IMR-90 (cell line): ENCODE data around the gene CHST3. TPM values are rescaled to one million over a fixed set of nuclear protein-coding genes. Genes with fewer than 3 reads are reported as not detected.

ENCODE experiments used
- ATAC-seq: fragments of 200-7000 bp; cut with Tn5 transposase; 2 replicates; pipeline ENCODE4 v1.9.1; 2020; ENCODE audit warnings: low read depth, mild to moderate bottlenecking, moderate library complexity
- BruUV-seq: library from RNA; stranded (reverse); fragments of 400-500 nt; replicated peaks from 2 replicates; lab custom pipeline; 2021; lab: Mats Ljungman, UMichigan
- CTCF ChIA-PET: fragments of 300-600 bp; formaldehyde crosslinking; extraction: SDS; loops from one replicate; lab custom pipeline; 2021; ENCODE audit warnings: antibody characterized with exemption; lab: Yijun Ruan, JAX
- POLR2A ChIA-PET: fragments of 300-600 bp; sonication (Branson Sonifier 250); formaldehyde crosslinking; loops from one replicate; lab custom pipeline; 2022; ENCODE audit warnings: antibody characterized with exemption; ENCODE audit not compliant: unreplicated experiment; lab: Charles Lee
- DNase-seq: peaks from one replicate; pipeline ENCODE4 v3.0.0; 2013
- H2AFZ ChIP-seq: replicated peaks from 2 replicates; pipeline ENCODE3; 2013; ENCODE audit warnings: low read length, mild to moderate bottlenecking; ENCODE audit not compliant: poor library complexity
- H2AK5ac ChIP-seq: 2 replicates; pipeline ENCODE4 v1.6.1; 2013; ENCODE audit warnings: low read depth, low read length, inconsistent platforms
- H2AK9ac ChIP-seq: replicated peaks from 2 replicates; pipeline ENCODE3; 2013; ENCODE audit warnings: mild to moderate bottlenecking, low read depth, low read length, moderate library complexity; ENCODE audit not compliant: poor library complexity
- H2BK120ac ChIP-seq: 2 replicates; pipeline ENCODE4 v1.6.1; 2013; ENCODE audit warnings: low read depth, low read length, inconsistent platforms
- H2BK15ac ChIP-seq: 3 replicates; pipeline ENCODE4 v1.6.1; 2013; ENCODE audit warnings: low read depth, low read length, inconsistent platforms
- H2BK20ac ChIP-seq: 2 replicates; pipeline ENCODE4 v1.6.1; 2013; ENCODE audit warnings: low read depth, mild to moderate bottlenecking, inconsistent platforms, low read length, moderate library complexity
- H2BK5ac ChIP-seq: 2 replicates; pipeline ENCODE4 v1.6.1; 2013; ENCODE audit warnings: mild to moderate bottlenecking, low read depth, low read length, inconsistent platforms; ENCODE audit not compliant: poor library complexity, severe bottlenecking
- H3K14ac ChIP-seq: replicated peaks from 2 replicates; pipeline ENCODE4 v1.6.1; 2013; ENCODE audit warnings: low read depth, low read length, inconsistent platforms
- H3K18ac ChIP-seq: 2 replicates; pipeline ENCODE4 v1.6.1; 2013; ENCODE audit warnings: low read depth, low read length, control low read depth
- H3K23ac ChIP-seq: 2 replicates; pipeline ENCODE4 v1.6.1; 2013; ENCODE audit warnings: low read depth, low read length, inconsistent platforms
- H3K27ac ChIP-seq: 2 replicates; pipeline ENCODE4 v1.5.1; 2013; ENCODE audit warnings: mild to moderate bottlenecking, control low read depth, low read length; ENCODE audit not compliant: insufficient read depth
- H3K27me3 ChIP-seq: 2 replicates; pipeline ENCODE4 v1.6.1; 2013; ENCODE audit warnings: low read length; ENCODE audit not compliant: control insufficient read depth, insufficient read depth
- H3K36me3 ChIP-seq: 2 replicates; pipeline ENCODE4 v1.6.1; 2013; ENCODE audit warnings: low read length, mixed read lengths; ENCODE audit not compliant: control insufficient read depth, insufficient read depth
- H3K4ac ChIP-seq: 2 replicates; pipeline ENCODE4 v1.6.1; 2013; ENCODE audit warnings: low read depth, low read length, inconsistent platforms
- H3K4me1 ChIP-seq: 2 replicates; pipeline ENCODE4 v1.6.1; 2013; ENCODE audit warnings: low read length, mixed read lengths; ENCODE audit not compliant: control insufficient read depth, insufficient read depth
- H3K4me2 ChIP-seq: 2 replicates; pipeline ENCODE4 v1.6.1; 2013; ENCODE audit warnings: low read depth, mild to moderate bottlenecking, control low read depth, low read length, moderate library complexity
- H3K4me3 ChIP-seq: 2 replicates; pipeline ENCODE4 v1.5.1; 2013; ENCODE audit warnings: low read depth, mild to moderate bottlenecking, control low read depth, low read length, moderate library complexity; ENCODE audit not compliant: insufficient read depth
- H3K56ac ChIP-seq: 2 replicates; pipeline ENCODE4 v1.6.1; 2013; ENCODE audit warnings: low read length, inconsistent platforms; ENCODE audit not compliant: insufficient read depth; ENCODE audit errors: extremely low read depth
- H3K79me1 ChIP-seq, 2 experiments: 2 replicates each; pipeline ENCODE4 v1.6.1; 2013; ENCODE audit warnings: low read length in 2 of 2, inconsistent platforms in 1 of 2, low read depth in 1 of 2
- H3K9ac ChIP-seq: 2 replicates; pipeline ENCODE4 v1.6.1; 2013; ENCODE audit warnings: low read depth, low read length, control low read depth
- H3K9me1 ChIP-seq: 2 replicates; pipeline ENCODE4 v1.6.1; 2013; ENCODE audit warnings: low read length, inconsistent platforms; ENCODE audit not compliant: insufficient read depth
- H3K9me3 ChIP-seq: 2 replicates; pipeline ENCODE4 v1.6.1; 2013; ENCODE audit warnings: low read length; ENCODE audit not compliant: control insufficient read depth, insufficient read depth
- H4K20me1 ChIP-seq: 2 replicates; pipeline ENCODE4 v1.6.1; 2013; ENCODE audit warnings: low read length, inconsistent platforms; ENCODE audit not compliant: insufficient read depth
- H4K5ac ChIP-seq: 2 replicates; pipeline ENCODE4 v1.6.1; 2013; ENCODE audit warnings: mild to moderate bottlenecking, low read depth, low read length, control low read depth
- H4K8ac ChIP-seq, 2 experiments: 2 replicates each; pipeline ENCODE4 v1.6.1; 2013; ENCODE audit warnings: low read depth in 2 of 2, low read length in 2 of 2, control low read depth in 1 of 2, inconsistent platforms in 1 of 2
- H4K91ac ChIP-seq: 2 replicates; pipeline ENCODE4 v1.6.1; 2013; ENCODE audit warnings: low read depth, low read length, inconsistent platforms; ENCODE audit not compliant: insufficient read depth
- RFX5 ChIP-seq: IDR thresholded peaks from 2 replicates; pipeline ENCODE4 v1.8.0; 2012; ENCODE audit warnings: low read depth, mild to moderate bottlenecking, low read length, moderate library complexity
- WGBS, 2 experiments: methylation state at CpG; one replicate each; pipeline versions ENCODE4 v1.1.5 to v1.1.7; 2013; ENCODE audit warnings: missing lambda C conversion rate in 2 of 2; ENCODE audit not compliant: insufficient read length in 1 of 2; ENCODE audit errors: extremely low coverage in 2 of 2; 5-methylcytosine and 5-hydroxymethylcytosine counted together
- dilution Hi-C: fragments of 300-500 bp; cut with HindIII; formaldehyde crosslinking; loops from one replicate; pipeline ENCODE4 v1.14.3; 2018; ENCODE audit warnings: low sequenced_read_pairs; ENCODE audit not compliant: unreplicated experiment
- in situ Hi-C: fragments of 300-500 bp; cut with MboI; formaldehyde crosslinking; loops from 3 replicates; pipeline ENCODE4 v1.14.3; 2019; ENCODE audit warnings: low sequenced_read_pairs, inconsistent platforms, mixed read lengths
- intact Hi-C: fragments of 100-400 bp; cut with micrococcal nuclease; formaldehyde crosslinking; loops from 2 replicates; pipeline ENCODE4 v1.10.0; 2022
- polyA plus RNA-seq, 3 experiments: library from polyadenylated mRNA; depleted of rRNA; stranded (reverse); fragments of >200 nt; gene quantifications; 2 replicates each; pipeline ENCODE4 v1.2.3, GENCODE V29; 2012; ENCODE audit warnings: low replicate concordance in 1 of 3
- total RNA-seq: library from RNA; depleted of rRNA; stranded (reverse); fragments of >200 nt; gene quantifications from 2 replicates; pipeline ENCODE4 v1.2.3, GENCODE V29; 2012
- TF ChIP-seq, protein P1 (sequence below): conservative IDR thresholded peaks from 2 replicates; pipeline ENCODE4 v1.5.1; 2012; ENCODE audit warnings: mild to moderate bottlenecking, low read depth, low read length, improper control_type of control experiment

The CHST3 gene
- total and polyA plus RNA-seq, 2 of the 4 experiments (the other 2 are of a cell fraction): 8.6 to 9.0 TPM

- intact Hi-C loops: loop anchor here (2.0 to 5.0 kb wide), 3 partner anchors 60 to 375 kb away; no protein-coding TSS in a partner anchor
- Histone ChIP-seq H3K27me3 (peaks cover 9% of the 10 kb centered on the region), H3K18ac (no peak overlapping the region), H2BK5ac (no peak overlapping the region), H4K20me1 (no peaks in the 10 kb centered on the region), H3K79me1 (no peaks in the 10 kb centered on the region), H4K5ac (no peak overlapping the region), H4K91ac (no peak overlapping the region), H3K23ac (no peak overlapping the region), H3K4me1 (no peaks in the 10 kb centered on the region), H2BK120ac (no peak overlapping the region), H3K36me3 (no peaks in the 10 kb centered on the region), H3K9me3 (peaks cover 13% of the 10 kb centered on the region), H3K4me2 (no peak overlapping the region), H2AK9ac (no peak overlapping the region), H2BK20ac (no peak overlapping the region), H4K8ac (no peak overlapping the region), H3K27ac (no peak overlapping the region), H3K4me3 (no peak overlapping the region), H2AK5ac (no peak overlapping the region), H3K9me1 (no peaks in the 10 kb centered on the region; the same call in 1 of the 2 replicates), H2BK15ac (no peak overlapping the region), H3K56ac (no peak overlapping the region), H3K14ac (no peak overlapping the region), H3K9ac (no peak overlapping the region), H2AFZ (no peak overlapping the region), H3K4ac (no peak overlapping the region)
- DNase-seq: no peak
- no TSS peak for BruUV-seq
- dilution Hi-C loops: no loop called here
- no peak for ATAC-seq
- TF ChIP-seq RFX5: no peak
- TF ChIP-seq, protein P1, sequence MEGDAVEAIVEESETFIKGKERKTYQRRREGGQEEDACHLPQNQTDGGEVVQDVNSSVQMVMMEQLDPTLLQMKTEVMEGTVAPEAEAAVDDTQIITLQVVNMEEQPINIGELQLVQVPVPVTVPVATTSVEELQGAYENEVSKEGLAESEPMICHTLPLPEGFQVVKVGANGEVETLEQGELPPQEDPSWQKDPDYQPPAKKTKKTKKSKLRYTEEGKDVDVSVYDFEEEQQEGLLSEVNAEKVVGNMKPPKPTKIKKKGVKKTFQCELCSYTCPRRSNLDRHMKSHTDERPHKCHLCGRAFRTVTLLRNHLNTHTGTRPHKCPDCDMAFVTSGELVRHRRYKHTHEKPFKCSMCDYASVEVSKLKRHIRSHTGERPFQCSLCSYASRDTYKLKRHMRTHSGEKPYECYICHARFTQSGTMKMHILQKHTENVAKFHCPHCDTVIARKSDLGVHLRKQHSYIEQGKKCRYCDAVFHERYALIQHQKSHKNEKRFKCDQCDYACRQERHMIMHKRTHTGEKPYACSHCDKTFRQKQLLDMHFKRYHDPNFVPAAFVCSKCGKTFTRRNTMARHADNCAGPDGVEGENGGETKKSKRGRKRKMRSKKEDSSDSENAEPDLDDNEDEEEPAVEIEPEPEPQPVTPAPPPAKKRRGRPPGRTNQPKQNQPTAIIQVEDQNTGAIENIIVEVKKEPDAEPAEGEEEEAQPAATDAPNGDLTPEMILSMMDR: peak; percentile 28; the same call in 1 of the 2 replicates
- no CpG with 5 or more reads among the region's 9 CpGs for WGBS, 2 experiments
- ChIA-PET CTCF (interaction anchor here (0.8 to 1.5 kb wide), 3 partner anchors 89 to 271 kb away, joined by 3 to 6 read pairs (median 4); no protein-coding TSS in a partner anchor), POLR2A (no interaction called here)
- in situ Hi-C loops: loop anchor here (5.0 kb wide), 1 partner anchor 90 kb away; no protein-coding TSS in a partner anchor
Observed at GRCh38 chr10:71957546-71958275, 6.5 kb upstream of the CHST3 start.
